Neural progenitor cell (in vitro differentiated cells): ENCODE measurements around the gene TBC1D17. TPM values are rescaled to one million over a fixed set of nuclear protein-coding genes. Genes with fewer than 3 reads are reported as not detected.
A peak's percentile ranks its signal among the peaks of the same experiment; 100 is the strongest.

Source experiments
- DNase-seq: peaks from one replicate; pipeline ENCODE4 v3.0.0-alpha.2; 2016; ENCODE audit warnings: low spot score
- H2AFZ ChIP-seq: fragments of 200-600 bp; sonication (generic); replicated peaks from 2 replicates; pipeline ENCODE4 v1.6.1; 2016; ENCODE audit warnings: antibody characterized with exemption
- H3F3A ChIP-seq: fragments of 200-600 bp; sonication (generic); 2 replicates; pipeline ENCODE4 v1.6.1; 2016; ENCODE audit warnings: antibody characterized with exemption, low read depth
- H3K27ac ChIP-seq: fragments of 200-600 bp; sonication (generic); 2 replicates; pipeline ENCODE4 v1.5.1; 2016; ENCODE audit warnings: mild to moderate bottlenecking
- H3K27me3 ChIP-seq: fragments of 200-600 bp; sonication (generic); 2 replicates; pipeline ENCODE4 v1.6.1; 2016; ENCODE audit warnings: mild to moderate bottlenecking, moderate library complexity
- H3K36me3 ChIP-seq: fragments of 200-600 bp; sonication (generic); 2 replicates; pipeline ENCODE4 v1.5.1; 2016
- H3K4me1 ChIP-seq: fragments of 200-600 bp; sonication (generic); 2 replicates; pipeline ENCODE4 v1.6.1; 2016; ENCODE audit warnings: mixed run types
- H3K4me2 ChIP-seq: fragments of 200-600 bp; sonication (generic); 2 replicates; pipeline ENCODE4 v1.6.1; 2016
- H3K4me3 ChIP-seq: fragments of 200-600 bp; sonication (generic); 2 replicates; pipeline ENCODE4 v1.5.1; 2016
- H3K79me2 ChIP-seq: fragments of 200-600 bp; sonication (generic); 2 replicates; pipeline ENCODE4 v1.6.1; 2016; ENCODE audit warnings: low read depth
- H3K9ac ChIP-seq: fragments of 200-600 bp; sonication (generic); 2 replicates; pipeline ENCODE4 v1.6.1; 2016
- H3K9me3 ChIP-seq: fragments of 200-600 bp; sonication (generic); 2 replicates; pipeline ENCODE4 v1.5.1; 2016; ENCODE audit warnings: low read depth
- H4K20me1 ChIP-seq: fragments of 200-600 bp; sonication (generic); 2 replicates; pipeline ENCODE4 v1.6.1; 2016; ENCODE audit warnings: low read depth
- H3K27ac Mint-ChIP-seq: 3 replicates; pipeline ENCODE4 v1.8.0; 2021; ENCODE audit warnings: mixed read lengths
- H3K27me3 Mint-ChIP-seq: 2 replicates; pipeline ENCODE4 v1.8.0; 2022; ENCODE audit warnings: low read depth, mild to moderate bottlenecking, inconsistent platforms, moderate library complexity, mixed read lengths; ENCODE audit not compliant: insufficient read depth
- H3K36me3 Mint-ChIP-seq: 3 replicates; pipeline ENCODE4 v1.8.0; 2021; ENCODE audit warnings: mixed read lengths
- H3K4me1 Mint-ChIP-seq: 3 replicates; pipeline ENCODE4 v1.8.0; 2021; ENCODE audit warnings: mixed read lengths
- H3K4me3 Mint-ChIP-seq: 3 replicates; pipeline ENCODE4 v1.8.0; 2021; ENCODE audit warnings: mild to moderate bottlenecking, moderate library complexity, mixed read lengths
- H3K9me3 Mint-ChIP-seq: 3 replicates; pipeline ENCODE4 v1.8.0; 2020; ENCODE audit warnings: mixed read lengths
- CTCF ChIP-seq: fragments of 200-600 bp; sonication (generic); IDR thresholded peaks from 2 replicates; pipeline ENCODE4 v1.5.1; 2017; ENCODE audit warnings: antibody characterized with exemption, mild to moderate bottlenecking
- EZH2 ChIP-seq: fragments of 200-600 bp; sonication (generic); IDR thresholded peaks from 2 replicates; pipeline ENCODE4 v1.6.1; 2017; ENCODE audit warnings: antibody characterized with exemption, mild to moderate bottlenecking, moderate library complexity
- EZH2phosphoT487 ChIP-seq: fragments of 200-600 bp; sonication (generic); IDR thresholded peaks from 2 replicates; pipeline ENCODE4 v1.6.1; 2017; ENCODE audit warnings: antibody characterized with exemption
- total RNA-seq: library from RNA; depleted of rRNA; stranded (reverse); fragments of >200 nt; gene quantifications from 2 replicates; pipeline ENCODE4 v1.2.3, GENCODE V29; 2015; ENCODE audit warnings: low replicate concordance

Gene TBC1D17
- total RNA-seq, 1 donor from 2014 or later: 10.4 TPM

GRCh38 chr19:49883094-49883493, 5.6 kb downstream of the TBC1D17 start:
- peaks cover 13% of the 10 kb centered on the region for H3K79me2 ChIP-seq
- TF ChIP-seq EZH2phosphoT487 (no peak), EZH2 (no peak), CTCF (no peak)
- peak overlapping the region; percentile 50 for H3K4me3 Mint-ChIP-seq
- H3K9me3 ChIP-seq: no peaks in the 10 kb centered on the region
- peaks cover 12% of the 10 kb centered on the region for H3K4me1 Mint-ChIP-seq
- no peak overlapping the region for H3K9ac ChIP-seq
- H3K36me3 ChIP-seq: peaks cover 4% of the 10 kb centered on the region
- no peak overlapping the region for H3K27ac ChIP-seq
- H3K4me3 ChIP-seq: no peak overlapping the region
- H3K27me3 Mint-ChIP-seq: peaks cover 2% of the 10 kb centered on the region
- no peaks in the 10 kb centered on the region for H3K27me3 ChIP-seq
- H3K4me2 ChIP-seq: no peak overlapping the region
- H2AFZ ChIP-seq: no peak overlapping the region
- peaks cover 35% of the 10 kb centered on the region for H3K36me3 Mint-ChIP-seq
- H3F3A ChIP-seq: peaks cover under 1% of the 10 kb centered on the region
- H3K4me1 ChIP-seq: peaks cover 5% of the 10 kb centered on the region
- H3K27ac Mint-ChIP-seq: no peak overlapping the region
- H3K9me3 Mint-ChIP-seq: no peaks in the 10 kb centered on the region
- H4K20me1 ChIP-seq: peaks cover 18% of the 10 kb centered on the region
- no peak for DNase-seq

GRCh38 chr19:49884109-49884508, 6.6 kb downstream of the TBC1D17 start:
- Mint-ChIP-seq H3K36me3 (peaks cover 32% of the 10 kb centered on the region), H3K9me3 (no peaks in the 10 kb centered on the region), H3K4me3 (no peak overlapping the region), H3K27ac (no peak overlapping the region), H3K4me1 (peaks cover 4% of the 10 kb centered on the region), H3K27me3 (peaks cover 3% of the 10 kb centered on the region)
- Histone ChIP-seq H2AFZ (no peak overlapping the region), H3K4me3 (no peak overlapping the region), H3K9me3 (no peaks in the 10 kb centered on the region), H4K20me1 (peaks cover 10% of the 10 kb centered on the region), H3K27ac (no peak overlapping the region), H3K36me3 (peaks cover 4% of the 10 kb centered on the region), H3K27me3 (peaks cover 3% of the 10 kb centered on the region), H3K79me2 (peaks cover 4% of the 10 kb centered on the region), H3F3A (no peaks in the 10 kb centered on the region), H3K9ac (no peak overlapping the region), H3K4me2 (no peak overlapping the region), H3K4me1 (no peaks in the 10 kb centered on the region)
- TF ChIP-seq EZH2 (no peak), EZH2phosphoT487 (no peak), CTCF (no peak)
- DNase-seq: no peak

DNA sequence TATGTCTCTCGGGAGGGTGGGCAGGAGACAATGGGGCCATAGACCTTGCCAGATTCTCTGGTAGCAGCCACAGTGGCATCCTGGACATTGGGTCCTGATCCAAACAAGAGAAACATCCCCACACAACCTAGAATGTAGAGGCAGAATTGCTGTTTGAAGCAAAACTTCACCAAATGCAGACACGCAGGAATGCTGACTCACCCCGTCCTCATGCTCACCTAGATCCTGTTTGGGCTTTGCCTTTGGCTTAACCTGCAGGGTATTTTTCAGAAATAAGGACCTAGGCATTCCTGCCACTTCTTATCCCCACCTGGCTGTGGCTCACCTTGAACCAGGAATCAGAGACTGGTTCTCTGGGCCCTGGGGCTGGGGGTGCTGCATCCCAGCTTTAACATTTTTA, 7.3 kb downstream of the TBC1D17 start:
- no peaks in the 10 kb centered on the region for H3K4me1 ChIP-seq
- no peak for DNase-seq
- peaks cover 6% of the 10 kb centered on the region for H3F3A ChIP-seq
- no peak overlapping the region for H3K4me3 Mint-ChIP-seq
- H3K4me3 ChIP-seq: no peak overlapping the region
- peaks cover 8% of the 10 kb centered on the region for H3K27me3 Mint-ChIP-seq
- H3K4me1 Mint-ChIP-seq: no peaks in the 10 kb centered on the region
- H3K9me3 ChIP-seq: no peaks in the 10 kb centered on the region
- H3K4me2 ChIP-seq: no peak overlapping the region
- H3K27ac ChIP-seq: no peak overlapping the region
- H3K36me3 Mint-ChIP-seq: peaks cover 30% of the 10 kb centered on the region
- H3K27ac Mint-ChIP-seq: no peak overlapping the region
- no peaks in the 10 kb centered on the region for H3K79me2 ChIP-seq
- no peaks in the 10 kb centered on the region for H3K9me3 Mint-ChIP-seq
- H4K20me1 ChIP-seq: peaks cover 6% of the 10 kb centered on the region
- no peak overlapping the region for H3K9ac ChIP-seq
- TF ChIP-seq CTCF: no peak
- no peak for TF ChIP-seq EZH2
- no peak for TF ChIP-seq EZH2phosphoT487
- peaks cover 4% of the 10 kb centered on the region for H3K36me3 ChIP-seq
- H3K27me3 ChIP-seq: peaks cover 7% of the 10 kb centered on the region
- H2AFZ ChIP-seq: no peak overlapping the region
